ENCODE results near the gene SYCP2. TPM values are rescaled to one million over a fixed set of nuclear protein-coding genes. Genes with fewer than 3 reads are reported as not detected.
A peak's percentile ranks its signal among the peaks of the same experiment; 100 is the strongest.
"Not testable (repeated sequence)": the region's sequence is repeated elsewhere in the genome, so short reads cannot be mapped to it uniquely, and the experiment has no call there.

The SYCP2 gene
- total RNA-seq, 1 donor from 2014 or later = 1.9 TPM

DNA sequence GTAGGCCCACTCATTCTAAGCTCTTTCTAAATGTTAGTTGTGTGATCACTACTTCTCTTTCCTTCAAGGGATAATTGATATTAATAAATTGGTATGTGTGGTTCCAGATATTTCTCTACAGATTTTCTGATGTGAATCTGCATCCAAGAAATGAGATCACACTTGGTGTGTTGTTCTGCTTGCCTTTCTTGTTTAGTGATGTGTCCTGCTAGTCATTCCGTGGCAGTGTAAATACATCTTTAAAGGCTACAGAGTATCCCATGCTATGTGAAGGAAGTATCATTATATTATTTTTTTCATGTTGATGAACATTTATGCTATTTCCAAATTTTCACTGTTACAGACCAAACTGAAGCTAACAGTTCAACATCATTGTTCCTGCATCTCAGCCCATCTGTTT lies 38.0 kb upstream of the SYCP2 start:
- Histone ChIP-seq H3K9me3 (no peaks in the 10 kb centered on the region), H3K36me3 (no peaks in the 10 kb centered on the region), H3K27me3 (no peaks in the 10 kb centered on the region), H3K4me3 (no peak overlapping the region), H3K27ac (peak overlapping the region; percentile 7), H3K4me1 (peaks cover 4% of the 10 kb centered on the region)
- TF ChIP-seq, protein P1, sequence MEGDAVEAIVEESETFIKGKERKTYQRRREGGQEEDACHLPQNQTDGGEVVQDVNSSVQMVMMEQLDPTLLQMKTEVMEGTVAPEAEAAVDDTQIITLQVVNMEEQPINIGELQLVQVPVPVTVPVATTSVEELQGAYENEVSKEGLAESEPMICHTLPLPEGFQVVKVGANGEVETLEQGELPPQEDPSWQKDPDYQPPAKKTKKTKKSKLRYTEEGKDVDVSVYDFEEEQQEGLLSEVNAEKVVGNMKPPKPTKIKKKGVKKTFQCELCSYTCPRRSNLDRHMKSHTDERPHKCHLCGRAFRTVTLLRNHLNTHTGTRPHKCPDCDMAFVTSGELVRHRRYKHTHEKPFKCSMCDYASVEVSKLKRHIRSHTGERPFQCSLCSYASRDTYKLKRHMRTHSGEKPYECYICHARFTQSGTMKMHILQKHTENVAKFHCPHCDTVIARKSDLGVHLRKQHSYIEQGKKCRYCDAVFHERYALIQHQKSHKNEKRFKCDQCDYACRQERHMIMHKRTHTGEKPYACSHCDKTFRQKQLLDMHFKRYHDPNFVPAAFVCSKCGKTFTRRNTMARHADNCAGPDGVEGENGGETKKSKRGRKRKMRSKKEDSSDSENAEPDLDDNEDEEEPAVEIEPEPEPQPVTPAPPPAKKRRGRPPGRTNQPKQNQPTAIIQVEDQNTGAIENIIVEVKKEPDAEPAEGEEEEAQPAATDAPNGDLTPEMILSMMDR (IDR thresholded peaks at IDR 0.05) = no peak
- ATAC-seq (no peak), DNase-seq (no peak)
- intact Hi-C loops (cut with DNase I) = no loop called here

DNA sequence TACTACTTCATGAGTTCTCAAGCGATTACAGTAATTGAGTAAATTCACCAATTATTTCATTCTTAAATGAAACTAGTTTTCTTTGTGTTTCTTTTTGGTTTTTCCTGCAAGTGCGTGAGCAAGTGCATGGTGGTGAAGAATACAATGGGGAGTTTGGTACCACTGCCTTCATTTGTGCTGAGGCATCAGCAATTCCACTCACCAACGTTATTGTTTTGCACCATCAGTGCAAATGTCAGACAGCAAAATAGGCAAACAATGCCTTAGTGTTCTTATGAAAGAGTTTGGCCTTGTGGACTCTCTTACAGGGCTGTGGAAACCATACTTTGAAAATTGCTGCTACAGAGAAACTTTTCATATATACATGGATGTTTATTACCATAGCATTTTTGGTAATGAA lies 33.0 kb upstream of the SYCP2 start:
- Histone ChIP-seq H3K4me3 (no peak overlapping the region), H3K4me1 (no peaks in the 10 kb centered on the region), H3K27me3 (no peaks in the 10 kb centered on the region), H3K36me3 (no peaks in the 10 kb centered on the region), H3K9me3 (no peaks in the 10 kb centered on the region), H3K27ac (no peak overlapping the region)
- no peak for DNase-seq
- TF ChIP-seq, protein P1 (IDR thresholded peaks at IDR 0.05) = no peak
- intact Hi-C loops (cut with DNase I) = no loop called here
- ATAC-seq = no peak

DNA sequence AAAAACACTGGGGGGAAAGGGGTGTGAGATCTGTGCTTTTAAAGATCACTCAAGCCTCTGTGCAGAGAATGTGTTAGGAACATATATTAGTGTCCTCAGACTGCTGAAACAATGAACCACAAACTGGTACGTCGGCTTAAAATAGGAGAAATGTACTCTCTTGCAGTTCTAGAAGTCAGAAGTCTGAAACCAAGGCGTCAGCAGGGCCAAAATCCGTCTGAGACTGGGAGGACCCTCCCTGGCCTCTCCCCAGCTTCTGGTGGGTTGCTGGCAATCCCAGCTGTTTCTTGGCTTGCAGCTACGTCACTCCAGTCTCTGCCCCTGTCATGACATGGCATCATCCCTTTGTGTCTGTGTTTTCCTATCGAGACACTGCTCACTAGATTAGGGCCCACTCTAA lies 28.7 kb upstream of the SYCP2 start:
- DNase-seq (no peak), ATAC-seq (no peak)
- TF ChIP-seq, protein P1 (IDR thresholded peaks at IDR 0.05) = no peak
- no peak overlapping the region for H3K27ac ChIP-seq
- no peaks in the 10 kb centered on the region for H3K4me1 ChIP-seq
- no peaks in the 10 kb centered on the region for H3K9me3 ChIP-seq
- intact Hi-C loops (cut with DNase I) = no loop called here
- H3K36me3 ChIP-seq = no peaks in the 10 kb centered on the region
- no peaks in the 10 kb centered on the region for H3K27me3 ChIP-seq
- no peak overlapping the region for H3K4me3 ChIP-seq

DNA sequence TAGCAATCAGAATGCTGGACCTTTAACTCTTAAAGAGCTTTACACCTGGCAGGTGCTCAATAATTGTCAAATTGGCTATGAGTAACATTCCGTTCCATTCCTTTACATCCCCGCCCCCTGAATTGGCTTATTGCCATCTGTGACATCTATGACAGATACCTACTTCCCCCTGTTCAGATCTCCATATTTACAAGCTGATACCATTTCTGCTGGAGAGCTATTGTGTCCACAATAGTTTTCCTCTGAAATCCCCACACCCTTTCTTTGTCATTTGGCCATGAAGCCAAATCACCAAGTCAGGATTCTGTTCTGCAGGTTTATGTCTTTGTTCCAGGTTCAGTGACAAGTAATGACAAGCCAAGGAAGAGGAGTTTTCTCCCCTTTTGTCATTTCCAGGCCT lies 28.0 kb upstream of the SYCP2 start:
- TF ChIP-seq, protein P1 (IDR thresholded peaks at IDR 0.05) = no peak
- Histone ChIP-seq H3K36me3 (no peaks in the 10 kb centered on the region), H3K4me1 (no peaks in the 10 kb centered on the region), H3K27ac (no peak overlapping the region), H3K9me3 (no peaks in the 10 kb centered on the region), H3K27me3 (no peaks in the 10 kb centered on the region), H3K4me3 (no peak overlapping the region)
- ATAC-seq (no peak), DNase-seq (no peak)
- intact Hi-C loops (cut with DNase I) = no loop called here

DNA sequence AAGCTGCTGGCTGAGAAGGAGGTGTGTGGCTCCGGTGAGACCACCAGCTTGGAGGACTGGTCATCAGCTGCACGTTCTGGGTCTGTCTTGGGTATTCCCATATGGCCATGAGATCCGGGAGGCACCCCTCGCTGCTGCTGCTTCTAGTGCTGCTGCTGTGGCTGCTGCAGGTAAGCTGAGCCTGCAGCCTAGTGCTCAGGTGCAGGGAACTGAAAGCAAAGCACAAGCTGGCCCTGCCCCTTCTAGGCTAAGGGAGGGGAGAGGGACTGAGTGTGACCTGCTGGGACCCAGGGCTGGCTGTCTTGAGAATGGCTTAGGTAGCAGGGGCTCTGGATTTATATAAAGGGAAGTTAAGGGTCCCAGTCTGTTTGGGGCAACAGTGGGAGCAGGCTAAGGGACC lies 25.2 kb upstream of the SYCP2 start:
- TF ChIP-seq, protein P1 (IDR thresholded peaks at IDR 0.05) = no peak
- Histone ChIP-seq H3K4me3 (no peak overlapping the region), H3K4me1 (no peaks in the 10 kb centered on the region), H3K36me3 (no peaks in the 10 kb centered on the region), H3K9me3 (no peaks in the 10 kb centered on the region), H3K27me3 (no peaks in the 10 kb centered on the region), H3K27ac (no peak overlapping the region)
- intact Hi-C loops (cut with DNase I) = no loop called here
- ATAC-seq (no peak), DNase-seq (no peak)

DNA sequence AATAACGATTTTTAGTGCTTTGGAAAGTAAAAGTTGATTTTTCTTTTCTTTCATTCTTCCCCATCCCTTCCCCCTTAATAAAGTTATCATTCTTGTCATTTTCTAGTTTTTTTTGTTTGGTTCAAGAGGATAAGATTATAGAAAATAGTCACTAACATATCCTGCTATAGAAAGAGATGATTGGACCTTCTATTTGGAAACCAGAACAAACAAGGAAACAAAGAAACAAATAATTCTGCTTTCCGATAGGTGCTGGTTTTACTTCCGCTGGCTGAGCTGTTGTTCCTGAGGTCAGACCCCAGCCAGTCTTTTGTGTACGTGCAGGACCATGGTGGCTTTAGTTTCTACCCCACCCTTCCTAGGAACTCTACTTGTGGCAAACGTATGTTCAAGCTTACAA lies 24.7 kb upstream of the SYCP2 start, which contains the start of gene CDH26:
Gene CDH26 (plus strand): TSS at position 301 of the 400 bp plus-strand sequence. CDS start 304 bp downstream, outside the sequence.
- H3K36me3 ChIP-seq = no peaks in the 10 kb centered on the region
- H3K27ac ChIP-seq = no peak within 1 kb of the TSS
- no peaks in the 10 kb centered on the region for H3K9me3 ChIP-seq
- no peaks in the 10 kb centered on the region for H3K4me1 ChIP-seq
- TF ChIP-seq, protein P1 (IDR thresholded peaks at IDR 0.05) = no peak
- DNase-seq (no peak), ATAC-seq (no peak)
- H3K4me3 ChIP-seq = no peak within 1 kb of the TSS
- intact Hi-C loops (cut with DNase I) = no loop called here
- no peaks in the 10 kb centered on the region for H3K27me3 ChIP-seq

DNA sequence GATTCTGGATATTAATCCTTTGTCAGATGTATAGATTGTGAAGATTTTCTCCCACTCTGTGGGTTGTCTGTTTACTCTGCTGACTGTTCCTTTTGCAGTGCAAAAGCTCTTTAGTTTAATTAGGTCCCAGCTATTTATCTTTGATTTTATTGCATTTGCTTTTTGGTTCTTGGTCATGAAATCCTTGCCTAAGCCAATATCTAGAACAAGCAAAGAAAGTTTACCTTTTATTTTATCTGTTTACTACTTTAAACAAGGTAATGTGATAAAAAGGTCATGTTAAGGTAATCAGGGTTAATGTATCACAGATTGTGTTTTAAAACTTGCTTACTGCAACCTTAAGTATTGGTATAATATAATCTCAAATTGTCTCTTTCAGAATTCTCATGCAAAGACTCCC lies 24.1 kb upstream of the SYCP2 start:
- H3K4me3 ChIP-seq; ATAC-seq; H3K27me3 ChIP-seq; DNase-seq; intact Hi-C loops (cut with DNase I); H3K27ac ChIP-seq; H3K36me3 ChIP-seq; H3K9me3 ChIP-seq; H3K4me1 ChIP-seq: not testable (repeated sequence)
